Measurements from ENCODE around the gene SCUBE3.

GRCh38 chr6:35164277-35164676, 49.5 kb upstream of the SCUBE3 start:
- TF ChIP-seq POLR2A (IDR thresholded peaks at IDR 0.05; ENCODE audit: control extremely low read depth in 1 of 2, low read depth in 2 of 2, low read length in 2 of 2) (no peak), CTCF (IDR thresholded peaks at IDR 0.05; ENCODE audit: control extremely low read depth in 1 of 3, insufficient read depth in 1 of 3, low read depth in 1 of 3, low read length in 3 of 3) (no peak), NRF1 (IDR thresholded peaks at IDR 0.05; ENCODE audit: low read depth, low read length) (no peak), EZH2 (IDR thresholded peaks at IDR 0.05; ENCODE audit: low read depth, low read length, severe bottlenecking) (no peak), TEAD4 (IDR thresholded peaks at IDR 0.05; ENCODE audit: low read depth, low read length) (no peak), SRF (IDR thresholded peaks at IDR 0.05; ENCODE audit: low read depth, low read length) (no peak), ASH2L (IDR thresholded peaks at IDR 0.05; ENCODE audit: low read length) (no peak), JUND (IDR thresholded peaks at IDR 0.05; ENCODE audit: low read length) (no peak)

Measured in H1 (cell line).